Trophoblast cell (in vitro differentiated cells and primary cell): ENCODE data around the gene ZNF211.

ENCODE experiments used
- DNase-seq, 2 donors: peaks; one replicate each; pipeline ENCODE4 v3.0.0-alpha.2; 2016
- H2AFZ ChIP-seq: 2 replicates; pipeline ENCODE4 v1.6.1; 2013; ENCODE audit warnings: low read length, moderate library complexity, mild to moderate bottlenecking; ENCODE audit not compliant: insufficient read depth, poor library complexity
- H2AK5ac ChIP-seq: 2 replicates; pipeline ENCODE4 v1.6.1; 2013; ENCODE audit warnings: mild to moderate bottlenecking, low read length
- H2BK120ac ChIP-seq: 2 replicates; pipeline ENCODE4 v1.6.1; 2013; ENCODE audit warnings: low read length, mild to moderate bottlenecking, moderate library complexity; ENCODE audit not compliant: insufficient read depth, poor library complexity
- H2BK12ac ChIP-seq: 2 replicates; pipeline ENCODE4 v1.6.1; 2013; ENCODE audit warnings: mild to moderate bottlenecking, low read length, moderate library complexity
- H2BK5ac ChIP-seq: 2 replicates; pipeline ENCODE4 v1.6.1; 2013; ENCODE audit warnings: low read length, low read depth, moderate library complexity, mild to moderate bottlenecking; ENCODE audit not compliant: poor library complexity
- H3K14ac ChIP-seq: 2 replicates; pipeline ENCODE4 v1.6.1; 2013; ENCODE audit warnings: mild to moderate bottlenecking, low read length
- H3K18ac ChIP-seq: 2 replicates; pipeline ENCODE4 v1.6.1; 2013; ENCODE audit warnings: mild to moderate bottlenecking, low read length
- H3K23ac ChIP-seq: 2 replicates; pipeline ENCODE4 v1.6.1; 2013; ENCODE audit warnings: low read length
- H3K27ac ChIP-seq: 2 replicates; pipeline ENCODE4 v1.5.1; 2013; ENCODE audit warnings: low read depth, mild to moderate bottlenecking, inconsistent platforms, low read length, moderate library complexity
- H3K27me3 ChIP-seq: 2 replicates; pipeline ENCODE4 v1.6.1; 2013; ENCODE audit warnings: inconsistent platforms, mild to moderate bottlenecking, low read length, moderate library complexity; ENCODE audit not compliant: insufficient read depth
- H3K36me3 ChIP-seq, 2 experiments: 1 replicate in 1 of 2; 2 replicates in 1 of 2; pipeline ENCODE4 v1.6.1; 2013; ENCODE audit warnings: low read length in 2 of 2, mild to moderate bottlenecking in 2 of 2, moderate library complexity in 1 of 2; ENCODE audit not compliant: insufficient read depth in 2 of 2, control insufficient read depth in 1 of 2
- H3K4ac ChIP-seq: 2 replicates; pipeline ENCODE4 v1.6.1; 2013; ENCODE audit warnings: low read depth, mild to moderate bottlenecking, low read length, moderate library complexity
- H3K4me1 ChIP-seq, 2 experiments: 1 replicate in 1 of 2; 2 replicates in 1 of 2; pipeline ENCODE4 v1.6.1; 2013; ENCODE audit warnings: low read length in 2 of 2, mild to moderate bottlenecking in 2 of 2, moderate library complexity in 1 of 2; ENCODE audit not compliant: insufficient read depth in 2 of 2, control insufficient read depth in 1 of 2
- H3K4me2 ChIP-seq: 2 replicates; pipeline ENCODE4 v1.6.1; 2013; ENCODE audit warnings: inconsistent platforms, mild to moderate bottlenecking, low read length, moderate library complexity
- H3K4me3 ChIP-seq: 2 replicates; pipeline ENCODE4 v1.5.1; 2013; ENCODE audit warnings: mild to moderate bottlenecking, low read depth, low read length, inconsistent platforms
- H3K79me1 ChIP-seq: one replicate; pipeline ENCODE4 v1.6.1; 2013; ENCODE audit warnings: low read length
- H3K79me2 ChIP-seq: 2 replicates; pipeline ENCODE4 v1.6.1; 2013; ENCODE audit warnings: low read length, mild to moderate bottlenecking; ENCODE audit not compliant: control insufficient read depth, insufficient read depth, poor library complexity
- H3K9ac ChIP-seq: 2 replicates; pipeline ENCODE4 v1.6.1; 2013; ENCODE audit warnings: mild to moderate bottlenecking, low read length
- H3K9me3 ChIP-seq: 2 replicates; pipeline ENCODE4 v1.6.1; 2013; ENCODE audit warnings: low read depth, mild to moderate bottlenecking, control low read depth, inconsistent platforms, low read length; ENCODE audit not compliant: insufficient read depth
- H4K12ac ChIP-seq: 2 replicates; pipeline ENCODE4 v1.6.1; 2013; ENCODE audit warnings: low read depth, mild to moderate bottlenecking, low read length, moderate library complexity
- H4K8ac ChIP-seq: 2 replicates; pipeline ENCODE4 v1.6.1; 2013; ENCODE audit warnings: low read depth, mild to moderate bottlenecking, low read length, moderate library complexity
- H4K91ac ChIP-seq: one replicate; pipeline ENCODE4 v1.6.1; 2013; ENCODE audit warnings: low read depth, mild to moderate bottlenecking, low read length, moderate library complexity
- WGBS: extraction: QIAGEN DNeasy Blood & Tissue Kit; methylation state at CpG from one replicate; pipeline ENCODE4 v1.1.7; 2013; ENCODE audit warnings: missing lambda C conversion rate; ENCODE audit not compliant: insufficient read length, insufficient coverage; ENCODE audit errors: extremely low coverage; 5-methylcytosine and 5-hydroxymethylcytosine counted together

Gene ZNF211

GRCh38 chr19:57615346-57615745 is 17.6 kb upstream of the ZNF211 start:
- Histone ChIP-seq H4K12ac (no peak overlapping the region), H3K4me2 (peak overlapping the region; percentile 66), H3K27ac (no peak overlapping the region), H3K27me3 (no peaks in the 10 kb centered on the region), H2BK120ac (no peak overlapping the region), H3K79me2 (peaks cover 14% of the 10 kb centered on the region), H3K36me3 (peaks cover 33 to 51% of the 10 kb centered on the region in 2 experiments), H3K9ac (no peak overlapping the region), H2AK5ac (no peak overlapping the region), H3K79me1 (peaks cover 5% of the 10 kb centered on the region), H3K23ac (no peak overlapping the region), H3K9me3 (peaks cover 45% of the 10 kb centered on the region), H3K4me1 (peaks cover 5 to 10% of the 10 kb centered on the region in 2 experiments), H4K8ac (no peak overlapping the region), H3K14ac (no peak overlapping the region), H4K91ac (no peak overlapping the region), H2BK12ac (no peak overlapping the region), H3K4me3 (no peak overlapping the region), H3K18ac (no peak overlapping the region), H2BK5ac (no peak overlapping the region), H3K4ac (peak overlapping the region; percentile 51), H2AFZ (no peak overlapping the region)
- WGBS, result no CpG with 5 or more reads among the region's 3 CpGs
- DNase-seq, result no peak

GRCh38 chr19:57620673-57621348 is 12.2 kb upstream of the ZNF211 start:
- Histone ChIP-seq H3K9me3 (peaks cover 49% of the 10 kb centered on the region), H3K27ac (no peak overlapping the region), H4K91ac (no peak overlapping the region), H3K9ac (no peak overlapping the region), H4K12ac (no peak overlapping the region), H3K18ac (no peak overlapping the region), H3K4me1 (no peaks in the 10 kb centered on the region), H3K4me2 (no peak overlapping the region), H3K79me1 (no peaks in the 10 kb centered on the region), H3K23ac (no peak overlapping the region), H3K27me3 (no peaks in the 10 kb centered on the region), H3K4me3 (peak overlapping the region; percentile 6), H3K79me2 (no peaks in the 10 kb centered on the region), H3K36me3 (peaks cover 43 to 72% of the 10 kb centered on the region in 2 experiments), H4K8ac (no peak overlapping the region), H2AK5ac (no peak overlapping the region), H2BK12ac (no peak overlapping the region), H2BK120ac (no peak overlapping the region), H2AFZ (no peak overlapping the region), H3K4ac (no peak overlapping the region), H3K14ac (no peak overlapping the region), H2BK5ac (no peak overlapping the region)
- no peak for DNase-seq
- WGBS, result no CpG with 5 or more reads among the region's 10 CpGs

GRCh38 chr19:57623091-57623490 is 9.9 kb upstream of the ZNF211 start:
- H3K36me3 ChIP-seq, result peaks cover 29 to 51% of the 10 kb centered on the region in 2 experiments
- no peak overlapping the region for H3K23ac ChIP-seq
- DNase-seq, result no peak
- H2BK120ac ChIP-seq, result no peak overlapping the region
- H3K9me3 ChIP-seq, result peaks cover 33% of the 10 kb centered on the region
- H4K91ac ChIP-seq, result no peak overlapping the region
- H2AFZ ChIP-seq, result no peak overlapping the region
- no peak overlapping the region for H3K4me2 ChIP-seq
- H3K18ac ChIP-seq, result no peak overlapping the region
- no peak overlapping the region for H3K4me3 ChIP-seq
- no peak overlapping the region for H3K27ac ChIP-seq
- H3K79me2 ChIP-seq, result no peaks in the 10 kb centered on the region
- no peak overlapping the region for H2BK12ac ChIP-seq
- no peak overlapping the region for H4K8ac ChIP-seq
- no peaks in the 10 kb centered on the region for H3K79me1 ChIP-seq
- no peaks in the 10 kb centered on the region for H3K4me1 ChIP-seq
- no peak overlapping the region for H4K12ac ChIP-seq
- H2BK5ac ChIP-seq, result no peak overlapping the region
- H3K14ac ChIP-seq, result no peak overlapping the region
- H3K4ac ChIP-seq, result no peak overlapping the region
- H2AK5ac ChIP-seq, result no peak overlapping the region
- no peak overlapping the region for H3K9ac ChIP-seq
- no peaks in the 10 kb centered on the region for H3K27me3 ChIP-seq

GRCh38 chr19:57633832-57634131 is 814 bp downstream of the ZNF211 start:
- peaks cover 5% of the 10 kb centered on the region for H3K79me1 ChIP-seq
- no peak overlapping the region for H2BK5ac ChIP-seq
- peak overlapping the region; percentile 38 for H3K9ac ChIP-seq
- no peak overlapping the region for H3K4ac ChIP-seq
- peak overlapping the region; percentile 70 for H3K14ac ChIP-seq
- no peak overlapping the region for H3K23ac ChIP-seq
- H3K4me3 ChIP-seq, result peak overlapping the region; percentile 81
- peaks cover 5 to 7% of the 10 kb centered on the region in 2 experiments for H3K4me1 ChIP-seq
- peak in 1 of 2 donors; percentile 12 for DNase-seq
- H4K8ac ChIP-seq, result peak overlapping the region; percentile 35
- H4K91ac ChIP-seq, result no peak overlapping the region
- peaks cover 7% of the 10 kb centered on the region for H3K79me2 ChIP-seq
- H3K36me3 ChIP-seq, result peaks cover 8 to 11% of the 10 kb centered on the region in 2 experiments
- WGBS, result no CpG with 5 or more reads among the region's 6 CpGs
- H2AK5ac ChIP-seq, result peak overlapping the region; percentile 35
- peak overlapping the region; percentile 59 for H2AFZ ChIP-seq
- no peak overlapping the region for H3K27ac ChIP-seq
- H2BK12ac ChIP-seq, result no peak overlapping the region
- H3K4me2 ChIP-seq, result peak overlapping the region; percentile 81
- peak overlapping the region; percentile 35 for H3K18ac ChIP-seq
- H3K9me3 ChIP-seq, result peaks cover 1% of the 10 kb centered on the region
- peak overlapping the region; percentile 80 for H4K12ac ChIP-seq
- H3K27me3 ChIP-seq, result no peaks in the 10 kb centered on the region
- no peak overlapping the region for H2BK120ac ChIP-seq
